ENCODE measurements around the gene ITPRID2. TPM values are rescaled to one million over a fixed set of nuclear protein-coding genes. Genes with fewer than 3 reads are reported as not detected.

Gene ITPRID2
- total and polyA plus RNA-seq, 2 donors (not counting 1 experiment from before 2014, with no cell fraction given) = 8.9 to 47.6 TPM

DNA sequence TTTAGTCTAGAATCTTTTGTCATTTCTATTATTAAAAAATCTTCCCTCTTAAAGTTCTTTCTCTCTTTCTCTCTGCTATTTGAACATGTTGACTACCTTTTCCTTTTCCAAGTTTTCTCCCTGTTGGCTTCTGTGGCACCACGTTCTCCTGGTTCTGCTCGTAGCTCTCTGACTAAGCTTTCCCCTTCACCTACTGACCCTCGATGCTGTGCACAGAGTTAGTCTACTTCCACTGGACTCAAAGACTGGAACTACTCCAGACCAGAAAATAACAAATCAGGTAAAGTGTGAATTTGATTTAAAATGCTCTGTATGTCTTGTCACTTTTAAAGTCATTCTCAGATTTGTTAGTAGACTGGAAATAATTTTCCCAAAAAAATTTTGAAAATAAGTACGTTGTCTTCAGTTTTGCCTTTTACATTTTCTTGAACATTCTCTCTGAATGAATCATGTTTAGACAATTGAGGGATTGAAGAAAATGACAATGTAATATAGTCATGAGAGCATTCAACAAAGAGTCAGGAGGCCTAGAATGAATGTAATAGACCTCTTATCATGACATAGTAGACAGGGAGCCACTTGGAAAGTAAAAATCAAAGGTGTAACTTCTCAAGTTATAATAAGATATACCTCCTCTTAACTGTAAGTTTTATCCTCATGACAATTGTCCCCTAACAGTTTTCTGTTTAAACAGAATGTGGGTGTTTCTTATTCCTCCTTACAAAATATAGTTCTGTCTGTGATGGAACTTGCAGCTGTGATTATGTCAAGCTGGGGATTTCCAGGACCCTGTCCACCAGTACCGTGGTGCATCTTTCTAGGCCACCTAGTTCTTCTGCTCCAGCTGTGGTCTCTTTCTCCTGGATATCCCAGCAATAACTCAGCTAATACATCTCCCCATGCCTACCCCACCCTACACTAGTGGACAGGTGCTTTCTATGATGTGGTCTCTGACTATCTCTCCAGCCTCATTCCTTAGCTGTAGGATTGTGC, 25.5 kb downstream of the ITPRID2 start:
- ChIA-PET CTCF (interaction anchor here (1.1 to 2.1 kb wide), 2 partner anchors 13 to 36 kb away, joined by 3 to 8 read pairs; no protein-coding TSS in a partner anchor), POLR2A (no interaction called here)
- H3K9ac ChIP-seq (ENCODE audit: low read length) = no peak overlapping the region
- Mint-ChIP-seq H3K4me3 (no peak overlapping the region), H3K27ac (no peak overlapping the region), H3K4me1 (no peaks in the 10 kb centered on the region), H3K27me3 (no peaks in the 10 kb centered on the region), H3K9me3 (ENCODE audit: insufficient read depth) (no peaks in the 10 kb centered on the region)
- no peak overlapping the region for H2AFZ ChIP-seq (ENCODE audit: insufficient read depth, low read depth, low read length, poor library complexity, severe bottlenecking)
- H3K9me3 ChIP-seq (ENCODE audit: control extremely low read depth in 1 of 3, control insufficient read depth in 2 of 3, insufficient read depth in 1 of 3, low read length in 2 of 3) = no peaks in the 10 kb centered on the region
- no peaks in the 10 kb centered on the region for H3K4me1 ChIP-seq (ENCODE audit: control insufficient read depth in 2 of 2, insufficient read depth in 2 of 2, low read length in 2 of 2)
- intact Hi-C loops (cut with micrococcal nuclease) = no loop called here
- H3K4me2 ChIP-seq (replicated peaks; ENCODE audit: low read depth, low read length, poor library complexity, severe bottlenecking) = no peak overlapping the region
- TF ChIP-seq EZH2 (IDR thresholded peaks at IDR 0.05; ENCODE audit: borderline replicate concordance, insufficient read depth, low read depth, low read length, poor library complexity, severe bottlenecking) = no peak
- TF ChIP-seq, protein P1, sequence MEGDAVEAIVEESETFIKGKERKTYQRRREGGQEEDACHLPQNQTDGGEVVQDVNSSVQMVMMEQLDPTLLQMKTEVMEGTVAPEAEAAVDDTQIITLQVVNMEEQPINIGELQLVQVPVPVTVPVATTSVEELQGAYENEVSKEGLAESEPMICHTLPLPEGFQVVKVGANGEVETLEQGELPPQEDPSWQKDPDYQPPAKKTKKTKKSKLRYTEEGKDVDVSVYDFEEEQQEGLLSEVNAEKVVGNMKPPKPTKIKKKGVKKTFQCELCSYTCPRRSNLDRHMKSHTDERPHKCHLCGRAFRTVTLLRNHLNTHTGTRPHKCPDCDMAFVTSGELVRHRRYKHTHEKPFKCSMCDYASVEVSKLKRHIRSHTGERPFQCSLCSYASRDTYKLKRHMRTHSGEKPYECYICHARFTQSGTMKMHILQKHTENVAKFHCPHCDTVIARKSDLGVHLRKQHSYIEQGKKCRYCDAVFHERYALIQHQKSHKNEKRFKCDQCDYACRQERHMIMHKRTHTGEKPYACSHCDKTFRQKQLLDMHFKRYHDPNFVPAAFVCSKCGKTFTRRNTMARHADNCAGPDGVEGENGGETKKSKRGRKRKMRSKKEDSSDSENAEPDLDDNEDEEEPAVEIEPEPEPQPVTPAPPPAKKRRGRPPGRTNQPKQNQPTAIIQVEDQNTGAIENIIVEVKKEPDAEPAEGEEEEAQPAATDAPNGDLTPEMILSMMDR (IDR thresholded peaks at IDR 0.05) = no peak
- no peaks in the 10 kb centered on the region for H4K20me1 ChIP-seq (ENCODE audit: control insufficient read depth, insufficient read depth, low read length, poor library complexity, severe bottlenecking)
- no peak for DNase-seq
- no peak overlapping the region for H3K27ac ChIP-seq (ENCODE audit: low read length in 2 of 2)
- no peak overlapping the region for H3K4me3 ChIP-seq (ENCODE audit: control extremely low read depth in 1 of 5, extremely low read depth in 1 of 5, insufficient read depth in 1 of 5, low read depth in 2 of 5, low read length in 4 of 5)
- H3K79me2 ChIP-seq (ENCODE audit: control insufficient read depth, insufficient read depth, low read length) = no peaks in the 10 kb centered on the region
- H3K27me3 ChIP-seq (replicated peaks in 1 of 4; ENCODE audit: control extremely low read depth in 1 of 4, control insufficient read depth in 3 of 4, insufficient read depth in 4 of 4, low read length in 3 of 4) = no peaks in the 10 kb centered on the region
- 100% methylated on average over 2 of the region's 5 CpGs for WGBS (ENCODE audit: insufficient coverage)
- ATAC-seq (ENCODE audit: low read depth) = no peak
- H3K36me3 ChIP-seq (replicated peaks in 1 of 2; ENCODE audit: control extremely low read depth in 1 of 2, control insufficient read depth in 1 of 2, extremely low read depth in 1 of 2, insufficient read depth in 2 of 2, low read length in 1 of 2) = peaks cover 0 to 34% of the 10 kb centered on the region in 2 experiments

- H3K27ac Mint-ChIP-seq = no peak overlapping the region
- ATAC-seq (ENCODE audit: low read depth) (no peak), DNase-seq (no peak)
- no peak overlapping the region for H3K27ac ChIP-seq (ENCODE audit: low read length in 2 of 2)
- H3K27me3 ChIP-seq (replicated peaks in 1 of 4; ENCODE audit: control extremely low read depth in 1 of 4, control insufficient read depth in 3 of 4, insufficient read depth in 4 of 4, low read length in 3 of 4) = no peaks in the 10 kb centered on the region
- no peak overlapping the region for H3K9ac ChIP-seq (ENCODE audit: low read length)
- H3K9me3 Mint-ChIP-seq (ENCODE audit: insufficient read depth) = no peaks in the 10 kb centered on the region
- H3K27me3 Mint-ChIP-seq = no peaks in the 10 kb centered on the region
- no peak overlapping the region for H3K4me3 Mint-ChIP-seq
- no peaks in the 10 kb centered on the region for H4K20me1 ChIP-seq (ENCODE audit: control insufficient read depth, insufficient read depth, low read length, poor library complexity, severe bottlenecking)
- H3K36me3 ChIP-seq (replicated peaks in 1 of 2; ENCODE audit: control extremely low read depth in 1 of 2, control insufficient read depth in 1 of 2, extremely low read depth in 1 of 2, insufficient read depth in 2 of 2, low read length in 1 of 2) = peaks cover 0 to 39% of the 10 kb centered on the region in 2 experiments
- H3K79me2 ChIP-seq (ENCODE audit: control insufficient read depth, insufficient read depth, low read length) = no peaks in the 10 kb centered on the region
- no peaks in the 10 kb centered on the region for H3K9me3 ChIP-seq (ENCODE audit: control extremely low read depth in 1 of 3, control insufficient read depth in 2 of 3, insufficient read depth in 1 of 3, low read length in 2 of 3)
- WGBS (ENCODE audit: insufficient coverage) = 100% methylated on average over 2 of the region's 5 CpGs
- ChIA-PET POLR2A (no interaction called here), CTCF (no interaction called here)
- TF ChIP-seq, protein P1 (IDR thresholded peaks at IDR 0.05) = no peak
- H3K4me1 ChIP-seq (ENCODE audit: control insufficient read depth in 2 of 2, insufficient read depth in 2 of 2, low read length in 2 of 2) = no peaks in the 10 kb centered on the region
- no peak overlapping the region for H3K4me2 ChIP-seq (replicated peaks; ENCODE audit: low read depth, low read length, poor library complexity, severe bottlenecking)
- intact Hi-C loops (cut with micrococcal nuclease) = no loop called here
- no peaks in the 10 kb centered on the region for H3K4me1 Mint-ChIP-seq
- H2AFZ ChIP-seq (ENCODE audit: insufficient read depth, low read depth, low read length, poor library complexity, severe bottlenecking) = no peak overlapping the region
- H3K4me3 ChIP-seq (ENCODE audit: control extremely low read depth in 1 of 5, extremely low read depth in 1 of 5, insufficient read depth in 1 of 5, low read depth in 2 of 5, low read length in 4 of 5) = no peak overlapping the region
These were observed 26.7 kb downstream of the ITPRID2 start for GRCh38 chr2:181918188-181918587.
